SU-DHL-6 (cell line): ENCODE results near the gene NHSL2.

Source experiments
- H2AFZ ChIP-seq: fragments of 200-600 bp; sonication (generic); 2 replicates; pipeline ENCODE4 v1.6.1; 2014; ENCODE audit warnings: low read depth, mild to moderate bottlenecking, moderate library complexity, mixed read lengths, antibody characterized with exemption, low read length; ENCODE audit not compliant: severe bottlenecking
- H3F3A ChIP-seq: fragments of 200-600 bp; shearing (Covaris generic); 2 replicates; pipeline ENCODE4 v1.6.0; 2016; ENCODE audit warnings: antibody characterized with exemption, mild to moderate bottlenecking; ENCODE audit not compliant: insufficient read depth
- H3K27ac ChIP-seq: fragments of 200-600 bp; sonication (generic); 2 replicates; pipeline ENCODE4 v1.5.1; 2016; ENCODE audit warnings: low read depth, mild to moderate bottlenecking, low read length, moderate library complexity, mixed read lengths
- H3K27me3 ChIP-seq: fragments of 200-600 bp; sonication (generic), shearing (Covaris generic); 2 replicates; pipeline ENCODE4 v1.6.0; 2014; ENCODE audit warnings: mild to moderate bottlenecking, low read length
- H3K36me3 ChIP-seq: fragments of 200-600 bp; sonication (generic); 2 replicates; pipeline ENCODE4 v1.6.1; 2014; ENCODE audit warnings: mild to moderate bottlenecking, low read length, mixed read lengths
- H3K4me2 ChIP-seq: fragments of 300-600, 200-600 bp; shearing (Covaris generic), sonication (generic); 2 replicates; pipeline ENCODE4 v1.6.0; 2014; ENCODE audit warnings: low read length, low read depth, mild to moderate bottlenecking; ENCODE audit not compliant: poor library complexity, severe bottlenecking
- H3K4me3 ChIP-seq: fragments of 200-600 bp; sonication (generic); 2 replicates; pipeline ENCODE4 v1.5.1; 2014; ENCODE audit warnings: antibody characterized with exemption, low read length, mild to moderate bottlenecking, mixed read lengths; ENCODE audit not compliant: insufficient read depth, poor library complexity, severe bottlenecking
- H3K79me2 ChIP-seq: fragments of 200-600 bp; sonication (generic); 2 replicates; pipeline ENCODE4 v1.6.1; 2014; ENCODE audit warnings: mild to moderate bottlenecking, low read length, moderate library complexity; ENCODE audit not compliant: insufficient read depth
- H3K9ac ChIP-seq: fragments of 200-600 bp; sonication (generic); 2 replicates; pipeline ENCODE4 v1.7.0; 2014; ENCODE audit warnings: mild to moderate bottlenecking, low read length
- H3K9me2 ChIP-seq: fragments of 200-600 bp; sonication (generic); replicated peaks from 2 replicates; pipeline ENCODE4 v1.6.1; 2014; ENCODE audit warnings: low read length; ENCODE audit not compliant: insufficient read depth
- H3K9me3 ChIP-seq: fragments of 200-600 bp; sonication (generic); 2 replicates; pipeline ENCODE4 v1.6.1; 2014; ENCODE audit warnings: low read length, mixed read lengths; ENCODE audit not compliant: insufficient read depth
- H4K20me1 ChIP-seq: fragments of 200-600 bp; sonication (generic); 2 replicates; pipeline ENCODE4 v1.6.1; 2014; ENCODE audit warnings: low read depth, mild to moderate bottlenecking, antibody characterized with exemption, low read length, moderate library complexity, mixed read lengths
- CTCF ChIP-seq: fragments of 200-600 bp; sonication (generic); IDR thresholded peaks from one replicate; pipeline ENCODE4 v1.5.1; 2017; ENCODE audit warnings: antibody characterized with exemption, mild to moderate bottlenecking, low read length, moderate library complexity; ENCODE audit not compliant: insufficient read depth, poor library complexity, severe bottlenecking
- EZH2phosphoT487 ChIP-seq: fragments of 200-600 bp; sonication (generic), shearing (Covaris generic); conservative IDR thresholded peaks from 2 replicates; pipeline ENCODE4 v1.6.1; 2018; ENCODE audit warnings: mild to moderate bottlenecking, antibody characterized with exemption, low read length, moderate library complexity, mixed read lengths

The NHSL2 gene

DNA sequence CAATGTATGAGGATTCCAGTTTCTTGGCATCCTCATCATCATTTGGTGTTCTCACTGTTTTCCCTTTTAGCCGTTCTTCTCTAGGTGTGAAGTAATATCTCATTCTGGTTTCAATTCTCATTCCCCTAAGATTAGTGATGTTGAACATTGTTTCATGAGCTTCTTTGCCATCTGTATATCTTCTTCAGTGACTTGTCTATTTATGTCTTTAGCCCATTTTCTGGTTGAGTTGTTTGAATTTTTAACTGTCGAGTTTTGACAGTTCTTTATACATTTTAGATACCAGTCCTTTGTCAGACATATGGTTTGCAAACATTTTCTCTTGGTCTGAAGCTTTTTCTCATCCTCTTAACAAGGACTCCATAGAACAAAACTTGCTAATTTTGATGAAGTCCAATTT is 101.1 kb downstream of the NHSL2 start:
- H3K79me2 ChIP-seq: no peaks in the 10 kb centered on the region
- no peaks in the 10 kb centered on the region for H3K27me3 ChIP-seq
- no peak overlapping the region for H3K4me3 ChIP-seq
- H3K27ac ChIP-seq: no peak overlapping the region
- no peaks in the 10 kb centered on the region for H4K20me1 ChIP-seq
- no peaks in the 10 kb centered on the region for H3K36me3 ChIP-seq
- H3K4me2 ChIP-seq: no peak overlapping the region
- no peaks in the 10 kb centered on the region for H3F3A ChIP-seq
- TF ChIP-seq EZH2phosphoT487: no peak
- TF ChIP-seq CTCF: no peak
- no peak overlapping the region for H2AFZ ChIP-seq
- no peaks in the 10 kb centered on the region for H3K9me2 ChIP-seq
- H3K9me3 ChIP-seq: no peaks in the 10 kb centered on the region
- H3K9ac ChIP-seq: no peak overlapping the region

GRCh38 chrX:72015383-72015782 is 104.7 kb downstream of the NHSL2 start:
- TF ChIP-seq EZH2phosphoT487 (no peak), CTCF (no peak)

DNA sequence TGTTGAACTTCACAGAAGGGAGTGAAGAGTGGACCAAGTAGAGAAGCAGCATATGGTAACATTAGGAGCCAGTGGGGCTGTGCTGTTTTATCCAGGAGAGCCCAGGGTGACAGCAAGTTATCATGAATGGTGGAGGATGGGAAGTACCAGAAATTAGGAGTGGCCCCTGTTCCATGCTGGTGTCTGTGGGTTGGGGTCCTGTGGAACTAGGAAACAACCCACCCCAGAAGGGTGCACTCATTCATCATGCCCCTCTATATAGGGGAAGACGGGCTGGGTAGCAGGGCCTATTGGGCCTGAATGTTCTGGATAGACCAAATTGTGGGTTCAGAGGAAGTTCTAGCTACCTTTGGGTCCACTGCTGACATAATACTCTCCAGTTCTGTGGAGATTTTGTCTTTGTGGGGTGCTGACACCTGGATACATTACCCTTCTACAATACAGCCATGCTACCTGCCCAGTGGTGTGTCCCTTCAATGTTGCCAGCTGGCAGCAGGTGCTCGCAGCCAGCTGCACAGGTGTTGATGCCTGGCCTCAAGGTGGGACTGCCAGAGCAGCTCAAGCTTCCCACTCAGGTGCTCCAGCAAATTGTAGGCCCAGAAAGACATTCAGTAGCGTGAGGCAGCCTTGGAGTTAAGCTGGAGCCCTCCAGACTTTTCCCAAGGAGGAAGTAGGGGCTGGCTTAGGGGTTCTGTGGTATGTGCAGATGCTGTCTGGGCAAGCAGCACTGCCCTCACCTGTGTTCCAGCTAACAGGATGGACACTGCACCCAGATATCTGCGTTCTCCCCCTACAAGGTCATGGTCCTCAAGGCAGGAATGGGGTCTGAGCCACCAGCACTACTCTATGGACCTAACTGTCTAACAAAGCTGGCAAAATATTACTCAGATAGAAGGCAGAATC is 106.5 kb downstream of the NHSL2 start:
- H4K20me1 ChIP-seq: no peaks in the 10 kb centered on the region
- TF ChIP-seq EZH2phosphoT487 (no peak), CTCF (no peak)
- no peak overlapping the region for H2AFZ ChIP-seq
- no peaks in the 10 kb centered on the region for H3K79me2 ChIP-seq
- no peaks in the 10 kb centered on the region for H3F3A ChIP-seq
- H3K9ac ChIP-seq: no peak overlapping the region
- H3K27ac ChIP-seq: no peak overlapping the region
- no peak overlapping the region for H3K4me3 ChIP-seq
- no peaks in the 10 kb centered on the region for H3K27me3 ChIP-seq
- H3K36me3 ChIP-seq: no peaks in the 10 kb centered on the region
- H3K4me2 ChIP-seq: no peak overlapping the region
- H3K9me3 ChIP-seq: no peaks in the 10 kb centered on the region
- no peaks in the 10 kb centered on the region for H3K9me2 ChIP-seq

More at GRCh38 chrX:72015383-72015782, 104.7 kb downstream of the NHSL2 start:
- H3K36me3 ChIP-seq: no peaks in the 10 kb centered on the region
- H3K27me3 ChIP-seq: no peaks in the 10 kb centered on the region
- no peak overlapping the region for H3K9ac ChIP-seq
- H3K4me2 ChIP-seq: no peak overlapping the region
- no peaks in the 10 kb centered on the region for H3K9me2 ChIP-seq
- H4K20me1 ChIP-seq: no peaks in the 10 kb centered on the region
- no peaks in the 10 kb centered on the region for H3F3A ChIP-seq
- H3K27ac ChIP-seq: no peak overlapping the region
- H3K9me3 ChIP-seq: no peaks in the 10 kb centered on the region
- H3K4me3 ChIP-seq: no peak overlapping the region
- no peak overlapping the region for H2AFZ ChIP-seq
- H3K79me2 ChIP-seq: no peaks in the 10 kb centered on the region
